Calu3 (cell line): ENCODE data around the gene APP. TPM values are rescaled to one million over a fixed set of nuclear protein-coding genes. Genes with fewer than 3 reads are reported as not detected.

Experiments
- BruUV-seq: library from RNA; stranded (reverse); fragments of 400-500 nt; replicated peaks from 2 replicates; lab custom pipeline; 2021; lab: Mats Ljungman, UMichigan
- CTCF ChIA-PET: fragments of 300-600 bp; sonication (Branson Sonifier 250); formaldehyde crosslinking; loops from one replicate; lab custom pipeline; 2022; ENCODE audit warnings: antibody characterized with exemption; lab: Charles Lee
- DNase-seq: peaks from one replicate; pipeline ENCODE4 v3.0.0; 2022
- H3K27ac Mint-ChIP-seq: one replicate; pipeline ENCODE4 v1.8.0; 2022; ENCODE audit warnings: mixed read lengths; ENCODE audit not compliant: unreplicated experiment
- H3K27me3 Mint-ChIP-seq: one replicate; pipeline ENCODE4 v1.8.0; 2022; ENCODE audit warnings: mixed read lengths; ENCODE audit not compliant: unreplicated experiment
- H3K36me3 Mint-ChIP-seq: one replicate; pipeline ENCODE4 v1.8.0; 2022; ENCODE audit warnings: mild to moderate bottlenecking, moderate library complexity, mixed read lengths; ENCODE audit not compliant: insufficient read depth, unreplicated experiment
- H3K4me1 Mint-ChIP-seq: one replicate; pipeline ENCODE4 v1.8.0; 2022; ENCODE audit warnings: mild to moderate bottlenecking, low read depth, mixed read lengths; ENCODE audit not compliant: unreplicated experiment
- H3K4me3 Mint-ChIP-seq: one replicate; pipeline ENCODE4 v1.8.0; 2022; ENCODE audit warnings: mild to moderate bottlenecking, low read depth, moderate library complexity, mixed read lengths; ENCODE audit not compliant: unreplicated experiment
- H3K9me3 Mint-ChIP-seq: one replicate; pipeline ENCODE4 v1.8.0; 2022; ENCODE audit warnings: low read depth, mixed read lengths; ENCODE audit not compliant: unreplicated experiment
- CTCF ChIP-seq: fragments of 200-600 bp; IDR thresholded peaks from one replicate; pipeline ENCODE4 v1.8.0; 2022; ENCODE audit warnings: antibody characterized with exemption; ENCODE audit not compliant: unreplicated experiment
- intact Hi-C: fragments of 100-400 bp; cut with micrococcal nuclease; formaldehyde crosslinking; loops from one replicate; pipeline ENCODE4 v1.10.0; 2022; ENCODE audit not compliant: unreplicated experiment
- total RNA-seq: library from RNA; stranded (reverse); gene quantifications from 2 replicates; pipeline ENCODE4 v1.2.3, GENCODE V29; 2022

The APP gene
- total RNA-seq, 1 experiment from 2014 or later, result 566 TPM

GRCh38 chr21:26169061-26169610 lies 1.4 kb downstream of the APP start:
- BruUV-seq, result no TSS peak
- H3K36me3 Mint-ChIP-seq, result peaks cover 54% of the 10 kb centered on the region
- H3K27me3 Mint-ChIP-seq, result no peaks in the 10 kb centered on the region
- peak; percentile 40 for DNase-seq
- TF ChIP-seq CTCF, result peak; percentile 17
- H3K9me3 Mint-ChIP-seq, result no peaks in the 10 kb centered on the region
- H3K27ac Mint-ChIP-seq, result peak overlapping the region; percentile 53
- CTCF ChIA-PET, result interaction anchor here (1.9 kb wide), 1 partner anchor 11 kb away, joined by 7 read pairs; no protein-coding TSS in a partner anchor
- H3K4me3 Mint-ChIP-seq, result peak overlapping the region; percentile 93
- H3K4me1 Mint-ChIP-seq, result peaks cover 27% of the 10 kb centered on the region
- intact Hi-C loops, result loop anchor here (2.0 to 10.0 kb wide), 4 partner anchors 52 to 546 kb away; no protein-coding TSS in a partner anchor

GRCh38 chr21:26168371-26168770 lies 2.2 kb downstream of the APP start:
- Mint-ChIP-seq H3K36me3 (peaks cover 56% of the 10 kb centered on the region), H3K4me1 (peaks cover 31% of the 10 kb centered on the region), H3K27ac (peak overlapping the region; percentile 53), H3K27me3 (no peaks in the 10 kb centered on the region), H3K4me3 (peak overlapping the region; percentile 93), H3K9me3 (no peaks in the 10 kb centered on the region)
- TF ChIP-seq CTCF, result no peak
- intact Hi-C loops, result loop anchor here (2.0 to 10.0 kb wide), 4 partner anchors 52 to 546 kb away; no protein-coding TSS in a partner anchor
- TSS peak; percentile 21 for BruUV-seq
- CTCF ChIA-PET, result interaction anchor here (1.9 kb wide), 1 partner anchor 10 kb away, joined by 7 read pairs; no protein-coding TSS in a partner anchor
- no peak for DNase-seq

GRCh38 chr21:26167593-26167992 lies 3.0 kb downstream of the APP start:
- no peak for DNase-seq
- no peak for TF ChIP-seq CTCF
- intact Hi-C loops, result loop anchor here (5.0 to 10.0 kb wide), 3 partner anchors 173 to 547 kb away; no protein-coding TSS in a partner anchor
- CTCF ChIA-PET, result interaction anchor here (1.9 kb wide), 1 partner anchor 9 kb away, joined by 7 read pairs; no protein-coding TSS in a partner anchor
- H3K27me3 Mint-ChIP-seq, result no peaks in the 10 kb centered on the region
- H3K9me3 Mint-ChIP-seq, result no peaks in the 10 kb centered on the region
- peaks cover 59% of the 10 kb centered on the region for H3K36me3 Mint-ChIP-seq
- peak overlapping the region; percentile 93 for H3K4me3 Mint-ChIP-seq
- H3K4me1 Mint-ChIP-seq, result peaks cover 36% of the 10 kb centered on the region
- H3K27ac Mint-ChIP-seq, result peak overlapping the region; percentile 53
- no TSS peak for BruUV-seq

GRCh38 chr21:26165331-26165730 lies 5.2 kb downstream of the APP start:
- Mint-ChIP-seq H3K4me3 (peak overlapping the region; percentile 32), H3K27ac (peak overlapping the region; percentile 40), H3K36me3 (peaks cover 44% of the 10 kb centered on the region), H3K9me3 (no peaks in the 10 kb centered on the region), H3K4me1 (peaks cover 34% of the 10 kb centered on the region), H3K27me3 (no peaks in the 10 kb centered on the region)
- CTCF ChIA-PET, result interaction anchor here (0.6 to 1.3 kb wide), 2 partner anchors 25 to 1973 kb away, joined by 4 to 6 read pairs; no protein-coding TSS in a partner anchor
- TF ChIP-seq CTCF, result no peak
- intact Hi-C loops, result loop anchor here (5.0 to 10.0 kb wide), 3 partner anchors 171 to 549 kb away; no protein-coding TSS in a partner anchor
- no TSS peak for BruUV-seq
- DNase-seq, result no peak
